Activated CD8-positive, alpha-beta memory T cell treated with anti-CD3 and anti-CD28 coated beads for 36 hours (primary cell): ENCODE results near the gene GRHL3. TPM values are rescaled to one million over a fixed set of nuclear protein-coding genes. Genes with fewer than 3 reads are reported as not detected.

Source experiments
- CTCF ChIA-PET: fragments of 350-600 bp; sonication (Branson Sonifier 250); formaldehyde crosslinking; loops from one replicate; lab custom pipeline; 2021; ENCODE audit warnings: antibody characterized with exemption; lab: Charles Lee
- POLR2A ChIA-PET: fragments of 350-600 bp; sonication (Branson Sonifier 250); formaldehyde crosslinking; loops from one replicate; lab custom pipeline; 2021; ENCODE audit warnings: antibody characterized with exemption; lab: Charles Lee
- total RNA-seq, 2 experiments: library from RNA; stranded (reverse); gene quantifications; one replicate each; pipeline ENCODE4 v1.2.3, GENCODE V29; 2021

Gene GRHL3
- total RNA-seq, 2 experiments from 2014 or later: not detected

DNA sequence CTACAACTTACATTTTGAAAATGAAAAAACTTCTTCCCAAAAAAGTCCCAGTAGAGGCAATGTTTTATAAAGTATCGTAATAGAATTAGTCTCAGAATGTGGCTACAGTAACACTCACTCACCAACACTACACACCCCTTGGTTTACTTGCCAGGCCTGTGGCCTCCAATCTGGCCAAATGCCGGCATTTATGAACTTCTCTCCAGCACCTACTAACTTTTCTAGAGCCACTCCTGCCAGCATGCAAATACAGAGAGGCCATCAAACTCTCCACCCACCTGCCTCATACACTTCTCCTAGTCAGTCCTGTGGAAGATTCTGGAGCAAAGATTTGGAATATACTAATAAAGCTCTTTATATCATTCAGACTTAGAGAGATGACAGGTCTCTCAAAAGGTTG is 62.1 kb downstream of the GRHL3 start:
- POLR2A ChIA-PET: no interaction called here
- CTCF ChIA-PET: interaction anchor here (0.8 to 1.8 kb wide), 4 partner anchors 10 to 231 kb away, joined by 3 to 8 read pairs (median 4); no protein-coding TSS in a partner anchor

- ChIA-PET POLR2A (no interaction called here), CTCF (interaction anchor here (1.6 to 1.8 kb wide), 2 partner anchors 9 to 17 kb away, joined by 5 to 8 read pairs; no protein-coding TSS in a partner anchor)
These were observed 63.0 kb downstream of the GRHL3 start for GRCh38 chr1:24382165-24382577.

DNA sequence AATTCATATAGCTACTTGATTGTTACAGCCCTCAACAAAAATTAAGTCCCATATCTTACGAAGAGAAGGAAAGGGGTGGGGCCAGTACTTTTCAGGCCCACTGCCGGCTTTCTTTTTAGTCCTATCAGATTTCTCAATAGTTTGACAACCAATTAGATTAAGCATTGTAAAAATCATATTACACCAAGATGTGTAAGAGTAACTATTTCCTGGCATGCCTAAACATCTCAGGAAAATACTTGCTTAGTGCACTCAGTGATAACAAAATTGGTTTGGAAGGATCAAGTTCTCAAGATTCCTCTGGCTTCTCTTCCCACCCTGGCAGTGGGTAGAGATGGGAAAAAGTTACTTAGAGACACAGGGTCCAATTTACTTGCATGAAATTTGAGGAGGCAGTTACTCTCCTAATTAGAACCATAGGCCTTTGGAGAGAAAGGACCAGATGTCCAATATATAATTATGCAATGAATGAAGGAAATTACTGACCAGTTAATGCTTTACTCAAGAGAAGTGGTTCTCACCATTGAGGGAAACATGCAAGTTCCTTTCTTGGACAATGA is 64.3 kb downstream of the GRHL3 start:
- POLR2A ChIA-PET: no interaction called here
- CTCF ChIA-PET: interaction anchor here (0.6 to 6.3 kb wide), 3 partner anchors 8 to 184 kb away, joined by 3 to 57 read pairs (median 3); no protein-coding TSS in a partner anchor

- ChIA-PET POLR2A (no interaction called here), CTCF (interaction anchor here (1.1 to 6.3 kb wide), 6 partner anchors 12 to 203 kb away, joined by 3 to 57 read pairs (median 4); no protein-coding TSS in a partner anchor)
These were observed 65.3 kb downstream of the GRHL3 start for GRCh38 chr1:24384251-24385090.

DNA sequence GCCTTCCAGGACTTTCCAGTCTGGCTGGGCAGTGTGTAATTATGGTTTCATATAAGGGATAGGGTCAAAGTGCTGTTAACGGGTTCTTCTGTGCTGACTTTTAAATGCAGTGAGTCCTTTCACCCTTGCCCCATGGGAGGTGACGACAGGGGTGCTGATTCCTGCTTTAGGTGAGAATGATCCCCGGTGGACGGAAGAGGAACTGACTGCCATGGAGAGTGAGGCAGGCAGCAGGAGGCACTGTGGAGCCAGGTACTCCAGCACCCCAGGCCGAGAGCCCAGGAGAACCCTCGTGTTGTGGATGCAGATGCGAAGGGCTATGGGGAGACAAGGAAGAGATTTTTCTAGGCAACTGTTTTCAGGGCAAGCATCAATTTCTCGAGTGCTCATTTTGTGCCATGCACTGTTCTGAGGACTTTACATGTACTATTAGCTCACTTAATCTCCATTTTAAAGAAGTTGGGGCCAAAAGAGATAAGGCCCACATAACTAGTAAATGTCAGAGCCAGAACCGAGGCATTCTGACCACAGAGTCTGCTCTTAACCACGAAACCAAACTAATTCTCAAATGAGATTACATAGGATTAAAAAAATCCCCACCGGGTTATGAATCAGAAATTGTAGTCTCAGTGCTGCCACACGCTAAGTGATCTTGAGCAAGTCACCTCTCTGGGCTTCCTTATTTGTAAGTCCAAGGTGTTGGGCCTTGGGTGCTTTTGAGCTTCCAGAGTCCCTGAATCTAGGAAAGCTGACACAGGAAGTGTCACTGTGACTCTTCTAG is 66.2 kb downstream of the GRHL3 start:
- ChIA-PET POLR2A (no interaction called here), CTCF (interaction anchor here (0.7 to 6.3 kb wide), 6 partner anchors 13 to 235 kb away, joined by 3 to 57 read pairs (median 4); no protein-coding TSS in a partner anchor)

DNA sequence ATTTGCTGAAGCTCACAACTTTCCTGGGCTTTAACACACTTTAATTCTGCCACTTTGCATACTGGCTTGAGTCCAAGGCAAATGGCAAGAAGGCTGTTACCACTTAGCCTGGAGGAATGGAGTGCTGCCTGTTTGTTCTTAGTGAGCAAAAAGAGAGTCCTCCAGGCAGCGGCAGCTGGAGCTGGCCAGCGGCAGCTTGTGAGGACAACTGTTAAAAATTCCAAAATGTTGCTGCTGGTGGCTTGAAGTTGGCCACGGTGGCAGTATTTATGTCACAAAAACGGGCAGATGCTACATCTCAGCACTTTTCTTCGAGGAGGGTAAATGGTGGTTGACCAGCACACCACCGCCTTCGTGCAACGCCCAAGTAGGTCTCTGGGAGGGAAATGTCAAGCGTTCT is 67.1 kb downstream of the GRHL3 start:
- ChIA-PET POLR2A (no interaction called here), CTCF (interaction anchor here (1.9 to 6.3 kb wide), 2 partner anchors 187 to 201 kb away, joined by 6 to 57 read pairs; no protein-coding TSS in a partner anchor)

DNA sequence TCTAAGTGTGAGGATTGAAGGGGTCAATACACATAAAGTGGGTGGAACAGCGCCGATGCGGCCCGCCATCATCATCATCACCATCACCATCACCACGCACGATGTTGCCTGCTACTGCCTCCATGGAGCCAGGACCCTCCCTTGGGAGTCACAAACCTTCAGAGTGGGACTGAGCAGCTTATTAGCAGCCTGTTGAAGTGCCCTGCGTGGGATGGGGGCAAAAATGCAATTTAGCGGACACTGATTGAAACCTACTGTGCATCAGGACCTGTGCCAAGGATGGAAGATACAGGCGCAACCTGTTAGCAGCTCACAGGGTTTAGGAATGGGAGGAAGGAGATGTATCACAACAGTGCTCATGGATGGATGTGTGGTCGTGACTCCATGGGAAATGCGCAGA is 67.8 kb downstream of the GRHL3 start:
- ChIA-PET POLR2A (no interaction called here), CTCF (interaction anchor here (1.2 to 6.3 kb wide), 2 partner anchors 187 to 316 kb away, joined by 4 to 57 read pairs; no protein-coding TSS in a partner anchor)

- CTCF ChIA-PET: interaction anchor here (0.9 to 6.3 kb wide), 3 partner anchors 188 to 316 kb away, joined by 3 to 57 read pairs (median 4); no protein-coding TSS in a partner anchor
These were observed 68.5 kb downstream of the GRHL3 start for GRCh38 chr1:24387636-24388175.

DNA sequence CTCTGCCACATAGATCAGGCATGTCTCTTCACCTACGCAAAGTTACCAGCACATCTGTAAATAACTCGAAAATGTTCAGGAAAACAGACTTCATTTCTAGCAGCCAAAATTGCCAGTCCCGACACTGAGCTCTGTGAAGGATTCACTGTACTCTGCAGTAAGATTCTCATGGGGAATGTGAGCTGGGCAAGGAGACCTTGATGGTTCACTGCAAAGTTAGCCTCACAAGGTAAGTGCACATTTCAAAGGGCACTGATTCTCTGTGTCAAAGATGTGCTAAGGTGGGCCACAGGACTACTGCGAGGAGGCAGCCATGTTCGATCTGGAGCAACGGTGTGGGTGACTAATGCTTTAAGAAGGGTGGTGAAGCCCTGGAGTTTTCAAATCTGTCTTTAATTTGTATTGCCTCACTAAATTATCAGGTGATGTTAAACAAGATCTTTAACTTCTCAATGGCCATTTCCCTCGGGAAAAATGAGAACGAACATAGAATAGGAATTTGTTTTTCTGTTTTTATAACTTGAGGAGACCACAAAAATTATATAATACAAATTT is 69.3 kb downstream of the GRHL3 start:
- POLR2A ChIA-PET: no interaction called here
- CTCF ChIA-PET: interaction anchor here (0.9 to 6.3 kb wide), 2 partner anchors 189 to 198 kb away, joined by 3 to 57 read pairs; no protein-coding TSS in a partner anchor

More at GRCh38 chr1:24387636-24388175, 68.5 kb downstream of the GRHL3 start:
- POLR2A ChIA-PET: no interaction called here

- ChIA-PET CTCF (no interaction called here), POLR2A (no interaction called here)
These were observed 70.1 kb downstream of the GRHL3 start for GRCh38 chr1:24389231-24389678.

GRCh38 chr1:24390924-24391782 is 72.0 kb downstream of the GRHL3 start:
- ChIA-PET POLR2A (interaction anchor here (0.6 to 1.8 kb wide), 2 partner anchors 161 to 189 kb away, joined by 4 to 6 read pairs; no protein-coding TSS in a partner anchor), CTCF (interaction anchor here (0.5 to 5.2 kb wide), 39 partner anchors 8 to 342 kb away, joined by 3 to 172 read pairs (median 4); partner anchors contain the start of genes NIPAL3 and STPG1)

- ChIA-PET CTCF (interaction anchor here (0.7 to 5.2 kb wide), 31 partner anchors 8 to 296 kb away, joined by 3 to 172 read pairs (median 5); partner anchors contain the start of gene STPG1), POLR2A (interaction anchor here (0.6 to 1.8 kb wide), 3 partner anchors 190 to 199 kb away, joined by 3 to 6 read pairs (median 3); no protein-coding TSS in a partner anchor)
These were observed 72.9 kb downstream of the GRHL3 start for GRCh38 chr1:24391882-24392603.

GRCh38 chr1:24392604-24392946 is 73.4 kb downstream of the GRHL3 start:
- CTCF ChIA-PET: interaction anchor here (1.3 to 5.2 kb wide), 13 partner anchors 8 to 296 kb away, joined by 3 to 172 read pairs (median 6); no protein-coding TSS in a partner anchor
- POLR2A ChIA-PET: interaction anchor here (0.6 to 1.8 kb wide), 3 partner anchors 191 to 200 kb away, joined by 3 to 6 read pairs (median 3); no protein-coding TSS in a partner anchor

- ChIA-PET POLR2A (interaction anchor here (0.7 to 1.8 kb wide), 2 partner anchors 191 to 194 kb away, joined by 3 to 6 read pairs; no protein-coding TSS in a partner anchor), CTCF (interaction anchor here (0.7 to 5.2 kb wide), 7 partner anchors 194 to 443 kb away, joined by 3 to 172 read pairs (median 6); no protein-coding TSS in a partner anchor)
These were observed 74.0 kb downstream of the GRHL3 start for GRCh38 chr1:24392982-24393650.

DNA sequence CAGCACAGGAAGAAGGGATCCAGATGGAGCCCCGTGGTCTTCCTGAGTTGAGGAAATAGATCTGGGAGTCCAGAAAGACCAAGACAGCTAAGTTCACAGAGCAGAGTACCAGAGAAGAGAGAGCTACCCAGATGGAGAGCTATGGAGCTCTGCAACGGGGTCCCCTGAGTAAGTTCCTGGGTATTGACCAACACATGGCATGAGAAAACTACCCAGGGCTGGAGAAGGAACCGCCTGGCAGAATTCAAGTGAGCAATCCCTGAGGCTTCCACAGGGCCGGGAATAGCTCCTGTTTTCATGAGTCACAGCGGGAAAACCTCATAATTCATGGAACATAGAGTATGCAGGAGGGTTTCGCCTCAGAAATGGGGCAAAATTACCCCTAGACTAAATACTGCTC is 74.7 kb downstream of the GRHL3 start:
- POLR2A ChIA-PET: no interaction called here

More for the DNA sequence above, 74.7 kb downstream of the GRHL3 start:
- CTCF ChIA-PET: interaction anchor here (0.7 to 5.2 kb wide), 3 partner anchors 196 to 442 kb away, joined by 3 to 172 read pairs (median 50); no protein-coding TSS in a partner anchor
